Epidermal melanocyte (primary cell): Measurements from ENCODE around the gene CAPN10.
"Not testable (repeated sequence)": the region's sequence is repeated elsewhere in the genome, so short reads cannot be mapped to it uniquely, and the experiment has no call there.

ENCODE experiments used
- DNase-seq: peaks from one replicate; pipeline ENCODE4 v3.0.0; 2011; ENCODE audit warnings: low spot score; ENCODE audit not compliant: insufficient read length

The CAPN10 gene

DNA sequence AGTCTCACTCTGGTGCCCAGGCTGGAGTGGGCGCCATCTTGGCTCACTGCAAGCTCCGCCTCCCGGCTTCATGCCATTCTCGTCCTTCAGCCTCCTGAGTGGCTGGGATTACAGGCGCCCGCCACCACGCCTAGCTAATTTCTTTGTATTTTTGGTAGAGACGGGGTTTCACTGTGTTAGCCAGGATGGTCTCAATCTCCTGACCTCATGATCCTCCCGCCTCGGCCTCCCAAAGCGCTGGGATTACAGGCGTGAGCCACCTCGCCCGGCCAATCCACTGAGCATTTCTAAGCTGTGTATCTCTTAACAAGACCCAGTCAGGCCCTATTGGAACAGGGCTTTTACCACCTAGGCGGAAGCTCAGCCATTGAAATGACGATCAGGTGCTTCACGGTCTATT lies 23.3 kb upstream of the CAPN10 start:
- DNase-seq, result not testable (repeated sequence)

DNA sequence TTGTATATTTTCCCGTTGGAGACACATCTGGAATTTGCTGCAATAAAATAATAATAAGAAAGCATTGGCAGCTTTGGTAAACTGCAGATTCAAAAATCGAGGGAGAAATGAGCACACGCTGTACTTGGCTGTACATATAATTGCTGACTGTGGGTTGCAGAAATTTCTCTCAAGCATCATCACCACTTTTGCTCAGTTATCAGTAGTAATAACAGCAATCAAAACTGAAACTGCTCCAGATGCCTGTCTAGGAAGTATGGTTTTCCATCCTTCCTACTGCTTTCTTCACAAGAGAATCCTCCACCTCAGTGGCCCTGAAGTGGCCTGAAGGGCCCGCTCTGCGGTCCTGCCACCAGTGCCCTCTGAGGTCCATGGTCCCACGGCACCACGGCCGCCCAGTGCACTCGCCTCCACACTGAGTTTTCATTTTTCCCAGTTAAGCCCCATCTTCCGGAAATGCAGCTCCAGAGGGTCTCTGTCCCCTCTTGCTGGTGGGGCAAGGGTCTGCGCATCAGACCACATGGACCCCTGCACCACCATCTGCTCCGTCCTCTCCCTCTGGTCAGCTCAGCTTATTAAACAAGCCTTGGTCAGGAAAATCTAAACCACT lies 22.5 kb upstream of the CAPN10 start:
- no peak for DNase-seq

DNA sequence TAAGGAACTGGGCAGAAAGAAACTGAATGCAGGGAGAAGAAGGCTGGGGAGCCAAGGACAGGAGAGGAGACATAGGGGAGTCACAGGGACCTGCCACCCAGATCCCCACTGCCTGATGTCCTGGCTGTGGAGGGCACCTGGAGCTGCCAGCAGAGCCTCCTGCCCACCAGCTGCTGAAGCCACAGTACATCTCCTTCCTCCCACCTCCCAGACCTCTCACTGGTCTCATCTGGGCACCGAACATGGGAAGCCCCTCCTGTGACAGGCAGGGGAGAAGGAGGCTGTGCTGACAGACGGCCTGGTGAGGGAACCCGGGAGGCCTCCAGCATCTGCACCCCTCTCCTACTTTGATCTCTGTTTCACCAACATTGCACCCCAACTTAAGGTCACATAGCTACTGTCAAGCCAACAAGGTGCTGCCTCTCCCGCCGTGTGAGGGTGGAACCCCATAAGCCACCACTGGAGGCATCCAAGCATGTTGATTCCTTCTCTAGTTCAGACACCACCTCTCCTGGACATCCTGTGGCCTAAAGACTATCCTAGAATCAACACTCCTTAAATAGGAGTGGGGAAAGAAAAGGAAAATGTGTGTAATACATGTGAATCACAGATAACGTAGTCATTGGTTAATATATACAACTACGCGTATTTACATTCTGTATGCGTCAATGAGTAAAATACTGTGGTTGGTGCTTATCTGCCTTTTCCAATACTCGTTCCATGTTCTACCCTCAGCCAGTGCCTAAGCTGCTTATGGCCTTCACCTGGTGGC lies 21.8 kb upstream of the CAPN10 start:
- DNase-seq, result no peak

DNA sequence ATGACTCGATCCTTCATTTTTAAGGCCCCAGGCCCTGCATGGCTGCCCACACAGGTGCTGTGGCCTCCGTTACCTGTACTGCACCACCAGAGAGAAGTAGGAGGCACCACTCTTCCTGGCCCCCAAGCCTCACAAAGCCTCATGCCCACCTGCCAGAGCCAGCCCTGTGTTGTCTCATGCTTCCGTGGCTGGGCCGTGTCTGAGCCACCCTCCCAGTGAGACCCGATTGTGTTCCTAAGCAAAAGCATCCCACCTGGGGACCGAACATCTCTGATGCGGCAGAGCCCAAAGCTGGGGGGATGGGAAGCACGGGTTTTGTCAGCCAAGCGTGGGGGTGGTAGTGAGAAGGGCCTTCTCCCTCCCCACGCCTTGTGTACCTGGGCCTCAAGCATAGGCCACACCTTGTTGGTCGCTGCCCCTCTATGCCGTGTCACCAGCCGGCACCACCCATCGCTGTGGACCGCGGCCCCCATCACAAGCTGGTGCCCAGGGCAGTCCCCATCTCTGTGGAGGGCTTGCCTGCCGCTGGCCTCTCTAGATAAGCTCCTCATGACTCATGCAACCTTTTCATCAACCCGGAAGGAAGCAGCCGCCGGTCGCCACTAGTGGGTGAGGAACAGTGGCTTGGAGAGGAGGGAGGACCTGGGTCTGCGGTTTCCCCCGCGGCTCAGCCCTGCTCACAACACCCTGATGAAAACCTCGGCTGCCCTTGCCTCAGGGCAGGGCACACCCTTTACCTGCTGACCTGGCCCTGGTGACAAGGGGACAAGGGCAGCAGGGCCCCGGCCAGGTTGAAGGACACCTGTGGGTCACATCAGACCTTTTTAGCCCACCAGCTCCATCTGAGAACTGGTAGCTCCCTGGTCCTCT lies 21.0 kb upstream of the CAPN10 start:
- DNase-seq, result no peak

DNA sequence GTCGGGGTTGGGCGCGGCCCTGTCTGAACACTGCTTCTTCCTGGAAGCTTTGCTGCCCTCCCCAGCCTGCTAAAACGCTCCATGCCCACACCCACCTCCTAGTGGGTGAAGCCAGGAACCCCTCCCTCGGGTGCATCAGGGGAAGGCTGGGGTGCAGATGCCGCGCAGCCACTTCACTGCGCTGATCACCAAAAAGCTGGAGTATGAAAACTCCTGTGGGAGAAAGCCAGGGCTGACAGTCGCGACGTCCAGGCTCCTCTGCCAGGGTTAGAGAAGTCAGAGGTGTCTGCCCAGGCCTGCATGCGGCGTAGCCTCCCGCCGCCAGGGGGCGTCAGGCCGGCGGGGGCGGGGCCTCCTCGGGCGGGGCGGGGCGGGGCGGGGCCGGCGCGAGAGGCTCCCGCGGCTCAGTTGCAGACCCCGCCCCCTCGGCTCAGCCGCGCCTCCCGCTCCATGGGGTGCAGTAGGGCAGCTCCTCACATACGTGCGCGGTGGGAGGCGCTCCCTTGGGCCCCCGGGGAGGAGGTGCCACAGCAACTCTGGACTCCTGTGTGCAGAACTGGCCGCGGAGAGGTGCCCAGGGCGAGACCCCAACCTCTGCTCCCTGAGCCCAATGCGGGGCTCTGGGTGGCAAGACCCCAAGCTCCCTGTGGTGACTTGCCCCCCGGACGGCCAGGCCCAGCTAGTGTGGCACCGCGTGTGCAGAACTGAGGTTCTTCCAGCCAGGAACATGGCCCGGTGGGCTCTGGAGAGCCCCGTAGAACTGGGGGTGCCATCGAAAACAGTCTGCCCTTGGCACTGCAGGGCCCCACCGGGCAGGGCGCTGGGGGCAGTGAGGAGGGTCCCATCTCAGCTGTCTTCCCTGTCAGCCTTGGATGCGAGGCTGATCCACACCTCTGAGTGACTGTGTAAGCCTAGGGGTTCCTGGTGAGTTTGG lies 20.1 kb upstream of the CAPN10 start:
- peak; percentile 68 for DNase-seq

DNA sequence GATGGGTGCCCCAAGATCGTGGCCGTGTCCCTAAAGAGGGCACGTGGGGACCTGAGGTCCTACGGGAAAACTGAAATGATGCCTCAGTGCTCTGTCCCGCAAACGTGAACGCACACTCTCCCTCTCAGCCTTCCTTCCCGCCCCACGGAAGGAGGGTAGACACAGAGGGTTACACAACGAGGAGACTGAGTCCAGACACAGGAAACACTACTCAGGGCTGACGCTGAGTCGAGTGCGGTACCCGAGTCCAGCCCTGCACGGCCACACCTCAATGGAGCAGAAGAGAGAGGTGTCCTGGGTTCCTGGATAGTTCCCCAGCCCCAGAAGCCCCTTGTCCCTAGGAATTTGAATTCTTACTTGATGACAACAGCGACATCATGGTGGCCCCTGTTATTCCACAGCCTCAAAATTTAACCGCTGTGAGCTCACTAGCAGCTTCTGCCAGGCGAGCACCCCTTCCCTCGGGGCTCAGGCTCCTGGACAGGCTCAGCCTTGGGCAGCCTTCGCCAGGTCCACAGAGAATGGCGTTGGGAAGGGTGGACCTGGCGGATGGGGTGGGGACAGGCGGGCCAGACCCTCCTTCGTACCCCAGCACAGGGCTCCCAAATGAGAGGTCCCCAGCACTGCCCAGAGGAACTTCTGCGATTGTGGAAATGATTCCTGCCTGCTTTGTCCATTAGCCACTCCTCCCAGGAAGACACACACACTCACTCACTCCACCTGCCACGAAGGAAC lies 19.2 kb upstream of the CAPN10 start:
- DNase-seq, result no peak

DNA sequence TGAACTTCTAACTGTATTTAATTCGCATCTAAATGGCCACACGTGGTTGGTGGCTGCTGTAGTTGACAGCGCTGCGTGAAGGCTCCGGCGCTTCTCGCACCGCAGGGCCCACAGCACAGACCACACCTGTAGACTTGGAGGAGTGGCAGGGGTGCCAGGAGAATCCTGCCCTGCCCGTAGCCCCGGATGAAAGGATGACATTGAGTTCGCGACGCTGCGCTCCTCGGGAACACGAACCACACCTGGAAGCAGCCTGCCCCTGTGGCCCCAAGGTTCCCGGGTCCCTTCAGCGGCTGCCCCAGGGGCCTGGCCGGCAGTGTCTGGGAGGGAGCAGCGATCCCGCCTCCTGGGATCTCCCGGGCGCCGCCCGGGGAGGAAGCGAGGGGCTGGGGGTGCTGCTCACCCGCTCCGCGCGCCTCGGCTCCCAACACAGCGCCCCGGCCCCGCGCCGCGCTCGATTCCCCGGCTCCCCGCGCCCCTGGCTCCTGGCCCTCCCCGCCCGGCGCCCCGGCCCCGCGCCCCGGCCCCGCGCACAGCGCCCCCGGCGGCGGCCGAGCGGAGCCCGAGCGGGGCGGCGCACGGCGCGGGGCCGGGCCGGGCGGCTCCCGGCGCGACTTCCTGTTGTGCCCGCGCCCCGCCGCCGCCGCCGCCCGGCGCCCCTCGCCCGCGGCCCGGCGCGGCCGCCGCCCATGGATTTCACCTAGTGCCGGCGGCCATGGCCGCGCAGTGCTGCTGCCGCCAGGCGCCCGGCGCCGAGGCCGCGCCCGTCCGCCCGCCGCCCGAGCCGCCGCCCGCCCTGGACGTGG lies 18.5 kb upstream of the CAPN10 start, which contains the start of gene RNPEPL1:
Gene RNPEPL1, plus strand, starts transcription at position 613 of the 806 bp plus-strand sequence. Its CDS starts 103 bp downstream, at position 716.
- DNase-seq, result no peak

DNA sequence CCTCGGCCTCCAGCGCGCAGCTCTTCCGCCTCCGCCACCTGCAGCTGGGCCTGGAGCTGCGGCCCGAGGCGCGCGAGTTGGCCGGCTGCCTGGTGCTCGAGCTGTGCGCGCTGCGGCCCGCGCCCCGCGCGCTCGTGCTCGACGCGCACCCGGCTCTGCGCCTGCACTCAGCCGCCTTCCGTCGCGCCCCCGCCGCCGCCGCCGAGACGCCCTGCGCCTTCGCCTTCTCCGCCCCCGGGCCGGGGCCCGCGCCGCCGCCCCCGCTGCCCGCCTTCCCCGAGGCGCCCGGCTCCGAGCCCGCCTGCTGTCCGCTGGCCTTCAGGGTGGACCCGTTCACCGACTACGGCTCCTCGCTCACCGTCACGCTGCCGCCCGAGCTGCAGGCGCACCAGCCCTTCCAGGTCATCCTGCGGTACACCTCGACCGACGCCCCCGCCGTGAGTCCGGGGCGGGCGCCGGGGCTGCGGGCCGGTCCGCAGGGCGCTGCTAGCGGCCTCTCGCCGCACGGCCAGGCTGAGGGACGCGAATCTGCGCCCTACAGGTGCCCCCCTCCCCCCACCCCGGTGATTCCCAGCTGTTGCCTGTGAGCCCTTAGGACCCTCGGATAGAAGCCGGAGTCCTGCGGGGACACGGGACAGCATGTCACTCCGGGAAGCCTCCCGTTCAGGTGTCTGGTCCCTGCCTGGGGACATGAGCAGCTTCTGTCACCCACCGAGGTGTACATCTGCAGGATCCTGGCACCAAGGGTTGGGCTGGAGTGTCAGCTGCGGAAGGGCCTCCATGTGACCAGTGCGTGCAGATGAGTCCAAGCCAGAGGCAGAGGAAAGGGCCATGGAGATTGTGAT lies 17.6 kb upstream of the CAPN10 start:
- DNase-seq, result no peak

DNA sequence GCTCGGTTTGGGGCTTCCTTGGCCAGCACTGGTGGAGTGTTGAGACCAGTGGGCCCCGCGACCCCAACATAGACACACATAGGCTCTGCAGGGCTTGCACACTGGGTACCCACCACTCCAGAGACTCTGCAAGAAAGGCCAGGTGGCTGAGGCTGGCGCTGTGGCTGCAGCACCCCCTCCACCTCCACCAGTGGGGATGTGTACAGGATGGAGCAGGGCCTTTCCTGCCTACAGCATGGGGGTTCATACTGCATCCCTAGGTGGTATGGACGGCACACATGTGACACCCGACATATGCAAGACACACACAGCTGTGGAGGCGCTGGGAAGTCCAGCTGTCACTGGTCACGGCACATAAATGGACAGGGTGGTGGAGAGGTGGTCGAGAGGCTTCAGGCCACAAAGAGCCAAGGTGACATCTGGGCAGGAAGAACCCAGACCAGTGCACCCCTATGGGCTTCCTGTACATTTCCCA lies 17.0 kb upstream of the CAPN10 start:
- DNase-seq, result no peak

DNA sequence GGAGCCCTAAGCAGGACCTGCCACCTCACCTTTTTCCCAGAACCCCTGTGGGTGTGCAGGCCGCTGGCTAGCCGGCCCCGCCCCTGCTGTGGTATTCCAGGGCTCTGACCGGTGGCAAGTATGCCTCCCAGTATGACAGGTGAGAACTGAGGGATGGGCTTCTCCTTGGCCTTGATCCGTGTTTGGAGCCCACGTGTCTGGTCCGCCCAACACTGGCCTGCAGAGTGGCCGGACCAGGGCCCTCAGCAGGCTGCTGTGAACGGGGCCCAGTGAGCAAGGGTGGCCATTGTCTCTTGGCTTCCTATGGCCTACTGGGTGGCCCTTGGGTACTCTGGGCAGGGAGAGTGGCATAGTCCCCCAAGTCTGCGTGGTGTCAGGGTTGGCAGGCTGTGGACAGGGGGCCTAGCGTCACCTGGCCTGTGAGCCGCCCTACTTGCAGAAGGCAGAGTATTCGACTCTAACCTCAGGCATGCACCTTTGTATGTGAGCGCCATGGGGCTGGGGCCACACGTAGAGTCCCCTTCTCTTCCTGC lies 16.5 kb upstream of the CAPN10 start:
- DNase-seq, result no peak

DNA sequence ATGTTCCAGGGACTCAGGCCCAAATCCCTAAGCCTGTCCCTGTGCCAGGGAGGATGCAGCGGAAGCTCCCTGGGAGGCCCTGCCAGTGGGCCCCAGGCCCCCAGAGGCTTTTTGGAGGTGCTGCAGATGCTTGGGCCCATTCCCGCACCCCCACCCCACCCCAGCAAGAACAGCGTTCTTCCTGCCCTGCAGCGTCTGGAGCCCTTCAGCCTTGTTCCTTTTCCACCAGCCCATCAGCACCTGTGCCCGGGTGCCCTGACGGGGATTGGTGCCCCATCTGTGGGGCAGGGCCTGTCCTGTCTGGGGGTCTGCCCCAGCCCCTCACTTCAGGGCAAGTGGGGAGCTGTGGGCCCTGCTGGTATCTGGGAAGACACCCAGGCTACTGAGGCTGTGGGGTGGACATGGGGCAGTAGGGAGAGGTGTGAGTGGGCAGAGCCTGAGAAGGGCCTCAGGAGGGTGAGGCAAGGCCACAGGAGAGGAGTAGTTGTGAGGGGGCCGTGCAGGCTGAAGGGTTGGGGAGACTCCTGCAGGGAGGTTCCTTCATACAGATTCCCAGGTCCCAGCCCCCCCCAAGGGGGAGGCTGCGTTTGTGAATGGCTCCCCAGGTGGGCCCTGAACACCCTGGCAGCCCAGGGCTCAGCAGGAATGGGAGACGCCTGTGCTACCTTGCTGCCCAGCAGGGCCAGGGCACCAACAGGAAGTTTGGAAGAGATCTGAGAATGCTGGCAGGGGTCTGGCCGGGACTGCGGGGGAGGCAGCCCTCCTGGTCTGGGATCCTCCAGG lies 15.8 kb upstream of the CAPN10 start:
- no peak for DNase-seq

DNA sequence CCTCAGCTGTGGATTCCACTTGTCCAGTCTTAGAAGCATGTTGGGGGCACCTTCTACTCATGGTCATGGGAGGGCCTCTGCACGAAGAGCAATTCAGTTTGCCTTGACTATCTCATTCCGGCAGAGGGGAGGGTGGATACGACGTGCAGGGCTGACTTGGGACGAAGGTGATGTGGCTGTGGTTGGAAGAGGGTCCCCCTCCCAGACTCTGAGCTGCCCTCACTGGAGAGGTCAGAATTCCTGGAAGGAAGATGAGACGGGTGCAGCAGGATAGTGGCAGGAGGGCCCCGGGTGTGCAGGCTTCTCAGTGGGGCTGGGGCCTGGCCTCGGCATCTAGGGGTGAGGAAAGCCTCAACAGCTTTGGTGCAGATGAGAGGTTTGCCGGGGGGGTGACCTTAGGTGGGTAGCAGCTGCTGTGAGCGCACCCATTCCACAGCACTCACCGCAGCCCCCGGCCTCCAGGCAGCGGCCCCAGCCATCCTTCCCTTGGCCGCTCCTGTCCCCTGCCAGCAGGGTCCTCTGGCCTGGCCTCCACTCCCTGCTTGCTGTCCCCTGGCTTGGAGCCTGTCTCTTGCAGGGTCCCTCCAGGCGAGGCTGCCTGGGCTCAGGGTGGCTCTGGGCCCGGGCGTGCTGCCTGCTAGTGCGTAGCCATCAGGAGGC lies 15.1 kb upstream of the CAPN10 start:
- no peak for DNase-seq

DNA sequence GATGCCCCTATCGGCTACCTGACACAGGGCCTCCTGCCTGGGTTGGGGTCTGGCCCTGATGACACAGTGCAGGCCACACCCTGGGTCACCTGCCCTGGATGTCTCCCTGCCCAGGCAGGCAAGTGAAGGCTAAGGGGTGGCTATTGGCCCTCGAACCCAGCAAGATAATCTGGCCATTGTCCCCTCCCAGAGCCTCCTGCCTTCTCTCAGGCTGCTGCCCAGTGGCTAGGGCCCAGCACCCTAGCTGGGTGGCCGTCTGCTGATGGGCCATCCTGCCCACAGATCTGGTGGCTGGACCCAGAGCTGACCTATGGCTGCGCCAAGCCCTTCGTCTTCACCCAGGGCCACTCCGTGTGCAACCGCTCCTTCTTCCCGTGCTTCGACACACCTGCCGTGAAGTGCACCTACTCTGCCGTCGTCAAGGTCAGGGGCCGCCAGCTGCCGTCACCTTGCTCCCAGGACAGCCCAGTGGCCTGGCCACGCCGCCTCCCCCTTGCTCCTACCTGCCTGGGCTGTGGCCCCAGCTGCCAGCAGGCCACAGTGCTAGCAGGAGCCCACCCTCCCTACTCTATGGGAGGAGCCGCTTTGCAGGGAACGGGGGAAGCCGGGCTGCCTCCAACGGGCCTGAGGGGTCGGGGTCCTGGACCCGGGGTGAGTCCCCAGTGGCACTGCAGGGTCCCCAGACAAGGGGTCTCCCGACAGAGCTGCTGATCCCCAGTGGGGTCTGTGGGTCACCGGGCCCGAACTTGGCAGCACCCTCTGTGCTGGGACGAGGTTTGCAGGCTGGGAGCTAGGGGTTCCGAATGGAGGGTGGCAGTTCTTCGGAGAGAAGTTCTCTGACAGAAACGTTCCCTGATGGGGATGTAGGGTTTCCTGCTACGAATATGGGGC lies 14.1 kb upstream of the CAPN10 start:
- no peak for DNase-seq

DNA sequence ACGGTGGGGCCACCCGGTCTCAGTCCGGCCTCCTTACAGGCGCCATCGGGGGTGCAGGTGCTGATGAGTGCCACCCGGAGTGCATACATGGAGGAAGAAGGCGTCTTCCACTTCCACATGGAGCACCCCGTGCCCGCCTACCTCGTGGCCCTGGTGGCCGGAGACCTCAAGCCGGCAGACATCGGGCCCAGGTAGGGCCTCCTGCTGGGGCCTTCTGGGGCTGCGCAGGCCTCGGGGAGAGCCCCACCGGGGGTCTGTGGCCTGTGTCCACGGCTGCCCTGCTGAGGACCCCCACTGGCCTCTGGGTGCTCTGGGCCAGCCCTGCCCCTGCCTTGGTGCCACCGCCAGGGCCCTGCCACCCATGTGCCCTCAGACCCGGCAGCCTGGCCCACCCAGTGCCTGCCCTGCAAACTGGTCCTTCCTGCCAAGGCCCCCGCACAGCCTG lies 13.4 kb upstream of the CAPN10 start:
- DNase-seq, result no peak

DNA sequence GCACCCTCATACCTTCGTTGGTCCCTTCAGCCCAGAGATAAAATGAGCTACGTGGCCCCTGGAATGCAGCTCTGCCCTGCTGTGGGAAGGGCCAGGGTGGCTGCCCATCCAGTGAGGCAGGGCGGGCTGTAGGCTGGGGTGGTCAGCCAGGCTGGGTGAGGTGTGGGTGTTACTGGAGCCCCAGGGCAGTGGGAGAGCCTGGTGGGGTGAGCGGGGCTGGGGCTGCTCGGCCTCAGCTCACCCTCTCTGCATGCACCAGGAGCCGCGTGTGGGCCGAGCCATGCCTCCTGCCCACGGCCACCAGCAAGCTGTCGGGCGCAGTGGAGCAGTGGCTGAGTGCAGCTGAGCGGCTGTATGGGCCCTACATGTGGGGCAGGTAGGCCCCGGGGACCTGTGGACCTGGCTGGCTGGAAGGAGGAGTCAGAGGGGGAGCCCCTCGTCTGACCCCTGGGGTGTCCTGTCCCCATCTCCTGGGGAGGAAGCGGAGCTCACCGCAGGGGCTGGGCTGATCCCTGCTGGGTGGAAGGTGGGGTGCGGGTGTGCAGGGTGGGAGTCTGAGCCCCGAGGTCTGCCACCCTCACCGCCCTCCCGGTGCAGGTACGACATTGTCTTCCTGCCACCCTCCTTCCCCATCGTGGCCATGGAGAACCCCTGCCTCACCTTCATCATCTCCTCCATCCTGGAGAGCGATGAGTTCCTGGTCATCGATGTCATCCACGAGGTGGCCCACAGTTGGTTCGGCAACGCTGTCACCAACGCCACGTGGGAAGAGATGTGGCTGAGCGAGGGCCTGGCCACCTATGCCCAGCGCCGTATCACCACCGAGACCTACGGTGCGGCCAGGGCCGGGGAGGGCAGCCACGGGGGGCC lies 12.8 kb upstream of the CAPN10 start:
- DNase-seq, result no peak
